HG02943 (cell line): ENCODE results near the gene CHAC1.

ENCODE experiments used
- ATAC-seq: cut with Tn5 transposase; IDR thresholded peaks from one replicate; pipeline ENCODE4 v1.9.1; 2021; ENCODE audit warnings: mild to moderate bottlenecking, low read depth, moderate library complexity; ENCODE audit not compliant: unreplicated experiment

Gene CHAC1

DNA sequence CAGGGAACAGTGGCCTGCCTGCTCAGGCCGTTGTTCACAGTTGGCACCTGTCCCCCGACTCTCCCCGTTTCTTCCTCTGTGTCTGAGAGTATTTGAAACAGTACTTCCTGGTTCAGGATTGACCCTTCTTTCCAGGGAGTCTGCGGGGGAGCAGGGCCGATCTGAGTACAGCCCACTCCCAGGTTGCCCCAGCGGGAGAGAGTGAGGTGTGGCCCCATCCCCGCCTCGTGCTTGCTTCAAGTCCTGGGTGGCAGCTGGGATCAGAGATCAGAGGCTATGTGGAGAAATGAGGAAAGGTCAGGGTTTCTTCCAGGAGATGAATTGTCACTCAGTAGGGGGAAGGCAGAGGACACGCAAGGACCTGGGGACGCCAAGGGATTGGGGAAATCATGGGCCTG is 30.7 kb upstream of the CHAC1 start:
- no peak for ATAC-seq

DNA sequence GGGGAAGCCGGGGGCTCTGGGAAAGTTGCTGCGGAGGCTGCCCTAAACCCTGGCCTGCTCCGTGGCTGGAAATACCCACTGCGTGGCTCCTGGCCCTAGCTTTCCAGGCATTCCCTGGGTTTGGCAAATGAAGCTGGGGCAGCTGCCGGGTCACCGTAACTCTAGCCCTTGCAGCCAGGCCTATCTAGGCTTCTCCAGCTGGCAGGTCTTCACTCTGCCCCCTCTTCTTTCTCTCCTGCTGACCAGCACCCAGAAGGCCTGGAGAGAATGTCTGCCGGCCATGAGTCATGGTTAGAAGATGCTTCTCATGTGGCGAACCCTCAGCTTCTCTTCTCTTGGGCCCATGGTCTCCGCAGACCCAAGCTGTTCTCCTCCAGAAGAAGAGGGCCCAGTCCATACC is 29.7 kb upstream of the CHAC1 start:
- no peak for ATAC-seq

DNA sequence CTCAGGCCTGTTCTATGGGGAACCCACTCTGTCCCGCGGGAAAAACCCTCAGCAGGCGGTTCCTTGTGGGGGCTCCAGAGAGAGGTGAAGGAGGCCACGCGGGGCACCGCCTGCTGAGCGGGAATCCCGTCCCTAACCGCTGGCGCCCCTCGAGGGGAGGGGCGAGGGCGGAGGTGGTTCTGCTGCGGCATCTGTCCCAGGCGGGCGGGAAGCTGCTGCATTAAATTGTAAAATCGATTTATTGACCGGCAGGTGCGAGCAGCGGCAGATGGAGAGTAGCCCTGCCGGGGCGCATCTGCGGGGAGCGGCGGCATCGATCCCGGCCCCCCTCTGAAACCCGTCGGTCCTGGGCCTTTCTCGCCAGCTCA is 27.8 kb upstream of the CHAC1 start:
- ATAC-seq, result no peak

DNA sequence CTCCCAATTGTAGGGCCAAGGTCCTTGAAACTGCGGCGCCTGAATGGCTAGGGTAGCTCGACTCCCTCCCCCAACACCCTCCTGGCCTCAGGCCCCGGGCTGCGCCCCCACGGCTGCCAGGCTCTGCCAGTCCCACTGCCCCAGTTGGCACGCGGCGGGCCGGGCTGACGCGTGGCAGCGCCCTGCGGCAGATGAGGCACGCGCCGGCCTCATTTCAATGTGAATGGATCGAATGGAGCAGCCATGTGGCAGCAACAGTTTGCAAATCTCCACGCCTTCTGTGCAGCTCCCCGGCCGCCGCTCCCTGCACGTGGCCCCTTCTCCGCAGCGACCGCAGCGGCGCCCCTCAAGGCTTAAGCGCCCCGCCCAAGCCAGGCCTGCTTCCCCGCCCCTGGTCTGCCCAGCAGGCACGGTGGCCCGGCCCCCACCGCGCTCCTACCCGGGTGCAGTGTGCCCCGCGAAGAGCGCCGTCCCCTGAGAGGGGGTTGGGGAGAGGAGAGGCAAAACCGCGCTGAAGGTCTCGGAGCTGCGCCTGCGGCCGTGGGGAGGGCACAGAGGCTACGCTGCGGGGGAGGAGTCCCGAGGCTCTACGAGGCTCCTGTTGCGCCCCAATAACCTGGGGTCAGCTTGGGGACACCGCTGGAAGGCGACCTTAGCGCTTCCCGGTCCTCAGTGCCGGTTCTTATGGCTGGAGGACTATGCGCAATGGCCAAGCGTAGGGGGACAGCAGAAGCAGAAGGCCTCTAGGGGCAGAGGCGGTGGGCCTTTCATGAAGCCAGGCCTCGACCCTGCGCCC is 27.2 kb upstream of the CHAC1 start:
- no peak for ATAC-seq

DNA sequence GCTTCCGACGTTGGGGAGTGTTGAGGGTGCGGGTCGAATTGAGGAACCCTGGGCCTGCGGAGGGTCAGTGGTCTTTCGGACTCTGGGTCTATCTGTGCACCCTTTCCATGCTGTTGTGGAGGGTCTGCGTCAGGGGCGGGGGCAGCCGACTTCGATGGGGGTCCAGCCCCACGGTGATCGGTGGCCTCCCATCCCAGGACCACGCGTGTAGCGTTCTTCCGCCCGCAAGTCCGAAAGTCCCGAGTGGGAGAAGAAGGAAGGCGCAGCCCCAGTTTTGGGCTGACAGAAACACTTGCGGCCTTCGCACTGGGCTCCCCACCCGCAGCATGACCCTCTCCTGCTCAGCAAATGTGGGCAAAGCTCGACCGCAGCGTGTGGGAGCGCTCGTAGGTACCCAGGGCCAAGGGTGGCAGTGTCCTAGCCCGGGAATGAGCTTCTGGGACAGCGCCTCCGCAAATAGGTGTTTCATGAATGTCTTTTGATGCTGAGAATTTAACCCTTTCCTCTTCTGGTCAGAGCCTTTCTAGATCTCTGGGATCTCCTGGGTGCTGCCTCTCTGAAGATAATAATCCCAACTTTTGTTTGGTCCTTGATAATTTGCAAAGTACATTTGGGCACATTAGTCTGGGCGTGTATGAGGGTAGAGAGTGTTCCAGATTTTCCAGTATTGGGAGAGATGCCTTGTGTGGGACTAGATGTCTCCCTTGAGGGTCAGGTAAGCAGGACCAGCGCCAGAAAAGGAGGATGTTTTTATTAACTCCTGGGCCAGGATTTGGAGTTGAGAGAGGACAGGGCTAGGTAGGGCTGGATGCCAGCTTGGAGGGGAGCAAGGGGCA is 26.4 kb upstream of the CHAC1 start:
- ATAC-seq, result no peak

DNA sequence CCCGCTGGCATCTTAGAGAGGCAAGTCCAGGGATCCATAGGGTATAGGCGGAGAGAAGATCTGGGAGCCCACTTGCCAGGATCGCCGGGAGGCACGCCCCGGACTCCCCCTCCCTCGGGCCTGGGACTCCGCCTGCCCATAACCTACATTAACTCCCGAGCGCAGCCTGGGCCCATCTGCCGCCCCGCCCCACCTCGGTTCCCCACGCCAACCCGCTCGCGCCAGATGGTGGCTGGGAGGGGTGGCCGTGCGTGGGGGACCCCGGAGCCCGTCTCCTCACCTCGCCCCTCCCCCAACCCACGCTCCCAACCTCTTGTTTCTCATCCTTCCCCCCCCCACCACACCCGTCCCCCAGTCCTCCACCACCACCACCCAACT is 25.8 kb upstream of the CHAC1 start:
- no peak for ATAC-seq

DNA sequence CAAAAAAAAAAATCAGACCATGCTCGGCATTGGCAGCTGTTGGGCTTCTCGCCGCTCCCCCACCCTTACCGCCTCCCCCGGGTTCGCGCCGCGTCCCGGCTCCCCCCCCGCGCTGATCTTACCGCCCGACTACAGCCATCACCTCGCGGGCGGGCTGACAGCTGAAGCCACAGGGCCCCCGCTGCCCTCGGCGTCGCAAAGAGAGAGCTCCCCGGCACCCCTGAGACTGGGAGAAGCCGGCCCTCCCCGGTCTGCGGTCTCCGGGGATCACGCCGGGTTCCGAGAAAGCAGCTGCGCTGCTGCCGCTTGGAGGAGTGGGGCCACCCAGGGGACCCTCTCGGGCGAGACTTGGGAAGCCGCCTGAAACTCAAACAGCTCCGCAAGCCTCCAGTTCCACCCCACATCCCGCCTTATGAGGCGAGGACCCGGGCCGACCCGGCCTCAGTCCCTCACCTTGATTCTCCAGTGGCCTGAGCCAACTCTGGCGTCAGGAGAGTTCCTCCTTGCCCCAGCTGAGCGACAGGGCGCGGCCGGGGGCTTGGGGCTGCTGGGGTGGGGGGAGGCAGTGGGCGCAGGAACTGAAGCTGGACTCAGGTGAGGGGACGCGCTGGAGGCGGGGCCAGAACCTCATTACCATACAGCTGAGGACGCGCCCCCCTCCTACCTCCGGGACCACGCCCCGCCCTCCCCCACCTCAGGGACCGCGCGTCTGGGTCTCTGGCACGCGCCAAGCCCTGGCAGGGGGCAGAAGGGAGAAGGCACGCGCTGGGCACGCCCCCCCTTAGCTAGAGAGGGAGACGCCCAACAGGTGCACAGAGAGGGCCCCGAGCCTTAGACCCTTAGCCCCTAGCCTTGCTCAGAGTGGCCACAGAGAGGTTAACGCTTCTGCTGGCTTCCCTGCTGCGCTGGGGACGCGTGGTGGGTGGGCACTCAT is 25.1 kb upstream of the CHAC1 start:
- no peak for ATAC-seq

DNA sequence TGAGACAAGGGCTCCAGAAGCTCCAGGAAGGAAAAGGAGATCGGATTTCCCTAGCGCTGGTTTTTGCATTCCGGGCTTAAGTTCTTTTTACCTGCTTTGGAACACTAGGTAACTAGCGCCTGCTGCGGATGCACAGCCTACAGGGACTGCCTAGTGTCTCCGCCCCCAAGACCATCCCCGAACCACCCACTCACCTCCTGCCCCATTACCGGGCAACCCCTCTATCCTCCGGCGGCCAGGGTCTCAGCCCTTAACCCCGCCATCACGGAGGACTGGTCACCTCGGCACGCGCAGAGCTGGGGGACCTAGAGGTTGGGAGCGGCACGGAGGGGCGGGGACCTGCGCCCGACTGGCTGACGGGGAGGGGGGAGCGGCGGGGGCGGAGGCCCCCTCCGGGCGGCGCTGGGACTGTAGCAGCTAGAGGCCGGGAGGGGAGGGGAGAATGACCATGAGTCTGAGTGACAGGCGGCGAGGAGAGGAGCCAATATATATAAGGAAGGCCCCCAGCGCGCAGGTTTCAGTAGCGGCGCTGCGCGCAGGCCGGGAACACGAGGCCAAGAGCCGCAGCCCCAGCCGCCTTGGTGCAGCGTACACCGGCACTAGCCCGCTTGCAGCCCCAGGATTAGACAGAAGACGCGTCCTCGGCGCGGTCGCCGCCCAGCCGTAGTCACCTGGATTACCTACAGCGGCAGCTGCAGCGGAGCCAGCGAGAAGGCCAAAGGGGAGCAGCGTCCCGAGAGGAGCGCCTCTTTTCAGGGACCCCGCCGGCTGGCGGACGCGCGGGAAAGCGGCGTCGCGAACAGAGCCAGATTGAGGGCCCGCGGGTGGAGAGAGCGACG is 24.2 kb upstream of the CHAC1 start, which contains the start of gene DLL4:
Gene DLL4, plus strand, starts transcription at position 520 of the 839 bp plus-strand sequence. CDS start 329 bp downstream, outside the sequence.
- ATAC-seq, result no peak

DNA sequence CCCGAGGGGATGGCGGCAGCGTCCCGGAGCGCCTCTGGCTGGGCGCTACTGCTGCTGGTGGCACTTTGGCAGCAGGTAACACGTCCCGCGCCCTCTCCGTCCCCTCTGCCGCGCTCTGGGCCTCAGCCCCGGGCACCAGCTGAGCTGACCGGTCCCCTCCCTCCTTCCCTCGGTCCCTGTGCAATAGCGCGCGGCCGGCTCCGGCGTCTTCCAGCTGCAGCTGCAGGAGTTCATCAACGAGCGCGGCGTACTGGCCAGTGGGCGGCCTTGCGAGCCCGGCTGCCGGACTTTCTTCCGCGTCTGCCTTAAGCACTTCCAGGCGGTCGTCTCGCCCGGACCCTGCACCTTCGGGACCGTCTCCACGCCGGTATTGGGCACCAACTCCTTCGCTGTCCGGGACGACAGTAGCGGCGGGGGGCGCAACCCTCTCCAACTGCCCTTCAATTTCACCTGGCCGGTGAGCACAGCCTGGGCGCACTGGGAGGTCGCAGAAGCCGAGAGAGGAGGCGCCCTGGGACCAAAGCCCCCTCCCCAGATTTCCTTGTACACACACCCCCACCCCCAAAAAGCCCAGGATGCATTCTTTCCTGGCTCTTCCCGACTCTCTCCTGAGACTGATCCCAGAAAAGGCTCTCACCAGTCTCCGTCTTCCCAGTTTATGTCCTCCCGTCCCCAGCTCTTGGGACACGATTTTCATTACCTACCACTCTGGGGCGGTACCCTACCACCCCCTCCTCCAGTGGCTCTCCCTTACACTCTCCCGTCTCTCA is 23.4 kb upstream of the CHAC1 start:
- no peak for ATAC-seq

DNA sequence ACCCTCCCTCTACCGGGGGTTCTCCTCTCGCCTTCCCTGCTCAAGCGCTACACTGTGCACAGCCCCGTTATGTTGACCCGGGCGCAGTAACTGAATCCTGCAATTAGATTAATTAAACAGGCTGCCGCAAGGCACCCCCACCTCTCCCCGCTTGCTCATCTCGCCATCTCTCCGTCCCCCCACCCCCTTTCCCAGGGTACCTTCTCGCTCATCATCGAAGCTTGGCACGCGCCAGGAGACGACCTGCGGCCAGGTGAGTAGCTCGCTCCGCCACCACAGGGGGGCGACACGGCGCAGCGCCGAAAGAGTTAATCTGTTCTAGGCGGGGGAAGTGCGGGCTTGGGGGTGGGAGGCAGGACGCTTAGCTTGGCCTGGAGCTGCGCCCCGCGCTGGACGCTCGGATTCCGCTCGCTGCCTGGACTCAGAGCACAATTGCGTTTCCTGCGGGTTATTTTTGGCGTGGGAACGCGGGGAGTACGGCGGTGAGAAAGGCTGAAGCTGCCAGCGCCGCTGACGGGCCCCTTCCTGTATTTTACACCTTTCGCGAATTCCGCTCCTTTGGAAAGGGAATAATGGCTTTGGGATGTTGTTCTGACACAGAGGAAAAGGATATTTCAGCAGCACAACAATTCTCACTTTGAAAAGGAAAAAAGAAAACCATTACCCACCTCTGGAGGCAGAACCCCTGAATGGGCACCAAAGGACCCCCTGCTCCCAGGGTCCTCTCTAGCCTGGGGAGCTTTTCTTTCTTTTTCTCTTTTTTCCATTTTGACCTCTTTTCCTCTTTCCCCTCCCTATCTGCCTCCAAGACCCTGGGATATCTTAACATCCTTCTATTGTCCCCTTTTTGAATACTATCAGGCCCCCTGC is 22.6 kb upstream of the CHAC1 start:
- ATAC-seq, result no peak

DNA sequence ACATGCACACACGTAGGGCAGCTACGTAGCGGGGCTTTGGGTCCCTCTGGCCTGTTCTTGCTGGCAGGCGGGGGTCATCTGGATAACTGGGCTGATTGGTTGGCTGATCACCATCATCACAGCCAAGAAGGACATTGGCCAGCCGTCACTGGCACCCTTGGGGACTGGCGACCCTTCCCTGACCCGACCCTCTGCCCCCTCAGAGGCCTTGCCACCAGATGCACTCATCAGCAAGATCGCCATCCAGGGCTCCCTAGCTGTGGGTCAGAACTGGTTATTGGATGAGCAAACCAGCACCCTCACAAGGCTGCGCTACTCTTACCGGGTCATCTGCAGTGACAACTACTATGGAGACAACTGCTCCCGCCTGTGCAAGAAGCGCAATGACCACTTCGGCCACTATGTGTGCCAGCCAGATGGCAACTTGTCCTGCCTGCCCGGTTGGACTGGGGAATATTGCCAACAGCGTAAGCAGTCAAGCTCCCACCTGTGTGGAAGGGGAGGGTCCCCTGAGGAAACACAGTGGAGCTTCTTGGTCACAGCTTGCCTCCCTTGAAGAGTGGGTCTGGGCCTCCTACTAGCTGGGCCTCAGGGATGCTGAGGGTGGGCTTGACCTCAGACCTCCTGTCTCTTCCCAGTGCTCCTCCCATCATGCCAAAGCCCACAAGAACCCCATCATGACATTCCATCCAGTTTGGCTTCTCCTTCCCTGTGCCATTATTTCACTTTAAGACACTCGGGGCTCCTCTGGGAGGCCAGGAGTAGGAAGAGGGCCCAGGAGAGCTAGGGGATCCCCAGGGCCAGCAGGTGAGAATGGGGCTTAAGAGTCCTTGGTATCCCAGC is 21.8 kb upstream of the CHAC1 start:
- no peak for ATAC-seq

DNA sequence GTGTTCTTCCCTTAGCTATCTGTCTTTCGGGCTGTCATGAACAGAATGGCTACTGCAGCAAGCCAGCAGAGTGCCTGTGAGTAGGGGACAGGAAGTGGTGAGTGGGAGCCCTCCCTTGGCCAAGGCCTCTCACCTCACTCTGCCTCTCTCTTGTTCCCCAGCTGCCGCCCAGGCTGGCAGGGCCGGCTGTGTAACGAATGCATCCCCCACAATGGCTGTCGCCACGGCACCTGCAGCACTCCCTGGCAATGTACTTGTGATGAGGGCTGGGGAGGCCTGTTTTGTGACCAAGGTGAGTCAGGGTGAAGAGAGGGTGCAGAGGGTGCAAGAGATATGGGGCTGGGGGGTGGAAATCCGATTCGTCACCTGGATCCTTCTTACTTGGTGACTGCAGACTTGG is 21.1 kb upstream of the CHAC1 start:
- no peak for ATAC-seq

DNA sequence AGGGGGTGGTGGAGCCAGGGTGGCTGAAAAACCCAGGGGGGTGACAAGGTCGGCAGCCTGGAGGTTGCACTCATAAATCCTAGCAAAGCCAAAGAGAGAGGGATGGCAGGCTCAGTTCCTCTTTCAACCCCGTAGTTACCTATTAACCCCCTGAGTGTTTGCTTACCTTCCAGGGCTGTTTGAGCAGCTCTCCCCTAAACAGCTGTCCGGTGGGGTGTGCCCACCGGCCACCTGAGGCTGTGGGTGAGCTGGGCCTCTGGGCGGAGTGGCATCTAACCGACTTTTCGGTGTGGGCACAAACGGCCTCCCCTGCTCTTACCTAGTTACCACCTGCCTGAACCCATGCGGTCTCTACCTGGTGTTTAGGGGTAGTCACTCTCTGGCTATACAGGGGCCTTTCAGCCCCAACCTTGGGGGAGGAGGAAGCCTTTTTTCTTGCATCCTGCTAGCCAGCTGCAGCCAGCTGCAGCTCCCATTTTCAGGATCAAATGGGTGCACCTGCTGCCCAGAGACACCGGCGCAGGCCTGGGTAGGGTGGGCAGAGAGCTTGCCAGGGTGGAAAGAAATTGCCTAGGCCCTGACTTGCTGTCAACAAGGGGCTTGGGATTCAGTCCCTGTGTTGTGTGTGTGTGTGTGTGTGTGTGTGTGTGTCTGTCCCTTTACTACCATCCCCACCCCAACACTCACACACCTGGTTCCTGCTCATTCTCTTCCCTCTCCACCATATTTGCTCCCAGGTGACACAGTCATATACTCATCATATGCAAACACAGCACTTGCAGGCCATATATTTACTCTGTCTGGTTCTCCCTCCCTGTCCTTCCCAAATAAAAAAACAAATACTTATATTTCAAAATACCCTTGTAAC is 20.4 kb upstream of the CHAC1 start:
- no peak for ATAC-seq

DNA sequence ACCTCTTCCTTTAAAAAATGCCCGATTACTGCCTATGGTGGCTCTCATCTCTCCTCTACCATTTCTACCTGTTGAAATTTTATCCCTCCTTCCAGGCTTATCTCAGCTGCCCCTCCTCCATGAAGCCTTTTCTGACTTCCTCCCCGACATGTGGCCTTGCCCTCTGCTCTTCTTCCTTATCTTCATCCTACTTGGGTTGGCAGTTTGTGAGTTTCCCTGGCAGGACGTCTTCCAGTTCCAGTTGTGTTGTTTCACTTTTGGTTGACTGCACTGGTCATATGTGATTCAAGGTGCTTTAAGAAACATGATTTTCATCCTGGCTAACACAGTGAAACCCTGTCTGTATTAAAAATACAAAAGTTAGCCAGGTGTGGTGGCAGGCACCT is 19.8 kb upstream of the CHAC1 start:
- no peak for ATAC-seq

DNA sequence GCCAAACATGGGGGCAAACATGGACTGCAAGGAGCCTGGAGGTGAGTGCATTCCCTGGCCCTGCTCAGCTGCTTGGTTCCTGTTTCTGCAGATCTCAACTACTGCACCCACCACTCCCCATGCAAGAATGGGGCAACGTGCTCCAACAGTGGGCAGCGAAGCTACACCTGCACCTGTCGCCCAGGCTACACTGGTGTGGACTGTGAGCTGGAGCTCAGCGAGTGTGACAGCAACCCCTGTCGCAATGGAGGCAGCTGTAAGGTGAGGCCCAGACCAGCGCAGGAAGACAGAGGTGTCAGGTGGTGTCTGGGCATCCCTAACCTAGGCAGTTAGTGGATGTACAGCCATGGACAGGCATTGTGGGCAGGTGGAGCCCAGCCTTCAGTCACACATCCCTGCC is 18.8 kb upstream of the CHAC1 start:
- no peak for ATAC-seq

DNA sequence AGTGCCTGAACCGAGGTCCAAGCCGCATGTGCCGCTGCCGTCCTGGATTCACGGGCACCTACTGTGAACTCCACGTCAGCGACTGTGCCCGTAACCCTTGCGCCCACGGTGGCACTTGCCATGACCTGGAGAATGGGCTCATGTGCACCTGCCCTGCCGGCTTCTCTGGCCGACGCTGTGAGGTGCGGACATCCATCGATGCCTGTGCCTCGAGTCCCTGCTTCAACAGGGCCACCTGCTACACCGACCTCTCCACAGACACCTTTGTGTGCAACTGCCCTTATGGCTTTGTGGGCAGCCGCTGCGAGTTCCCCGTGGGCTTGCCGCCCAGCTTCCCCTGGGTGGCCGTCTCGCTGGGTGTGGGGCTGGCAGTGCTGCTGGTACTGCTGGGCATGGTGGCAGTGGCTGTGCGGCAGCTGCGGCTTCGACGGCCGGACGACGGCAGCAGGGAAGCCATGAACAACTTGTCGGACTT is 17.0 kb upstream of the CHAC1 start:
- ATAC-seq, result no peak
